SK-N-SH (cell line): Measurements from ENCODE around the gene SLC12A7. TPM values are rescaled to one million over a fixed set of nuclear protein-coding genes. Genes with fewer than 3 reads are reported as not detected.

Experiments
- CTCF ChIA-PET: fragments of 300-600, 350-600 bp; formaldehyde crosslinking; extraction: SDS; loops from one replicate; lab custom pipeline; 2021; lab: Yijun Ruan, JAX
- POLR2A ChIA-PET: fragments of 350-600 bp; sonication (Branson Sonifier 250); formaldehyde crosslinking; extraction: SDS; loops from one replicate; lab custom pipeline; 2020; ENCODE audit warnings: antibody characterized with exemption, inconsistent platforms; lab: Yijun Ruan, JAX
- DNase-seq: peaks from one replicate; pipeline ENCODE4 v3.0.0; 2012
- H2AFZ ChIP-seq: fragments of 200-600 bp; sonication (generic); 2 replicates; pipeline ENCODE4 v1.8.1; 2016; ENCODE audit warnings: antibody characterized with exemption, mild to moderate bottlenecking, low read depth
- H3F3A ChIP-seq: fragments of 200-600 bp; sonication (generic); replicated peaks from 2 replicates; pipeline ENCODE3; 2016; ENCODE audit warnings: antibody characterized with exemption, mild to moderate bottlenecking; ENCODE audit not compliant: insufficient read depth
- H3K27ac ChIP-seq, 2 experiments: fragments of 200-500 bp in 1 of 2; fragments of 200-600 bp in 1 of 2; sonication (Bioruptor generic) in 1 of 2; sonication (generic), shearing (Covaris generic) in 1 of 2; 2 replicates each; pipeline versions ENCODE4 v1.5.1 to v1.6.1; 2014 to 2016; ENCODE audit warnings: low read depth in 2 of 2, inconsistent platforms in 1 of 2, low read length in 1 of 2, mild to moderate bottlenecking in 1 of 2, mixed read lengths in 1 of 2
- H3K27me3 ChIP-seq: fragments of 200-600 bp; sonication (generic), shearing (Covaris generic); 2 replicates; pipeline ENCODE4 v1.6.1; 2016; ENCODE audit warnings: mixed run types; ENCODE audit not compliant: insufficient read depth
- H3K36me3 ChIP-seq, 2 experiments: fragments of 200-500 bp in 1 of 2; fragments of 200-600 bp in 1 of 2; sonication (Bioruptor generic) in 1 of 2; sonication (generic) in 1 of 2; replicated peaks in 1 of 2; 2 replicates each; pipeline versions ENCODE3 to v1.5.1; 2014 to 2016; ENCODE audit warnings: low read length in 1 of 2, mild to moderate bottlenecking in 1 of 2; ENCODE audit not compliant: insufficient read depth in 2 of 2, control insufficient read depth in 1 of 2
- H3K4me1 ChIP-seq, 2 experiments: fragments of 200-500 bp in 1 of 2; fragments of 200-600 bp in 1 of 2; sonication (Bioruptor generic) in 1 of 2; sonication (generic), shearing (Covaris generic) in 1 of 2; 2 replicates each; pipeline versions ENCODE4 v1.5.1 to v1.6.1; 2014 to 2016; ENCODE audit warnings: low read depth in 1 of 2, low read length in 1 of 2, mixed run types in 1 of 2; ENCODE audit not compliant: insufficient read depth in 2 of 2, control insufficient read depth in 1 of 2
- H3K4me2 ChIP-seq: fragments of 200-600 bp; sonication (generic), shearing (Covaris generic); 2 replicates; pipeline ENCODE4 v1.6.1; 2017; ENCODE audit warnings: mixed run types
- H3K4me3 ChIP-seq, 2 experiments: fragments of 200-500 bp in 1 of 2; fragments of 200-600 bp in 1 of 2; sonication (Bioruptor generic) in 1 of 2; sonication (generic), shearing (Covaris generic) in 1 of 2; 2 replicates each; pipeline versions ENCODE4 v1.5.1 to v1.8.1; 2014 to 2016; ENCODE audit warnings: low read depth in 2 of 2, inconsistent platforms in 1 of 2, low read length in 1 of 2, mild to moderate bottlenecking in 1 of 2, mixed read lengths in 1 of 2, moderate library complexity in 1 of 2
- H3K79me2 ChIP-seq: fragments of 200-600 bp; sonication (generic); 2 replicates; pipeline ENCODE4 v1.8.1; 2017; ENCODE audit warnings: mild to moderate bottlenecking; ENCODE audit not compliant: insufficient read depth
- H3K9ac ChIP-seq: fragments of 200-600 bp; sonication (generic); 2 replicates; pipeline ENCODE4 v1.6.1; 2017; ENCODE audit warnings: mixed run types
- H3K9me2 ChIP-seq: fragments of 200-600 bp; sonication (generic); 2 replicates; pipeline ENCODE4 v1.6.1; 2017; ENCODE audit warnings: mixed run types
- H3K9me3 ChIP-seq: fragments of 200-600 bp; sonication (generic); 2 replicates; pipeline ENCODE4 v1.6.1; 2017; ENCODE audit warnings: mixed run types, mild to moderate bottlenecking, moderate library complexity
- H4K20me1 ChIP-seq: fragments of 200-600 bp; sonication (generic); 2 replicates; pipeline ENCODE4 v1.6.1; 2017; ENCODE audit warnings: mild to moderate bottlenecking, mixed run types; ENCODE audit not compliant: insufficient read depth
- ELF1 ChIP-seq: IDR thresholded peaks from 2 replicates; pipeline ENCODE4 v1.4.0; 2012
- GABPA ChIP-seq: IDR thresholded peaks from 2 replicates; pipeline ENCODE4 v1.4.0; 2012; ENCODE audit warnings: low read depth, mild to moderate bottlenecking
- JUND ChIP-seq: IDR thresholded peaks from 2 replicates; pipeline ENCODE4 v1.4.0; 2012
- MXI1 ChIP-seq: IDR thresholded peaks from 2 replicates; pipeline ENCODE4 v1.6.1; 2012; ENCODE audit warnings: mild to moderate bottlenecking, low read depth, low read length, improper control_type of control experiment
- SMC3 ChIP-seq: IDR thresholded peaks from 2 replicates; pipeline ENCODE4 v1.6.1; 2012; ENCODE audit warnings: low read depth, low read length, improper control_type of control experiment
- YY1 ChIP-seq: IDR thresholded peaks from 2 replicates; pipeline ENCODE4 v1.4.0; 2012; ENCODE audit warnings: low read depth, mild to moderate bottlenecking
- WGBS: methylation state at CpG from one replicate; pipeline ENCODE4 v1.1.6; 2017; ENCODE audit warnings: low lambda C conversion rate; 5-methylcytosine and 5-hydroxymethylcytosine counted together
- polyA plus RNA-seq, 3 experiments: library from polyadenylated mRNA; depleted of rRNA; stranded (reverse); fragments of >200 nt; gene quantifications; 2 replicates each; pipeline ENCODE4 v1.2.3, GENCODE V29; 2012
- TF ChIP-seq, protein P1 (sequence below): IDR thresholded peaks from 2 replicates; pipeline ENCODE4 v1.4.0; 2012; ENCODE audit warnings: low read depth, borderline replicate concordance

The SLC12A7 gene
- polyA plus RNA-seq, 1 of the 3 experiments (the other 2 are of a cell fraction) = 2.6 TPM

DNA sequence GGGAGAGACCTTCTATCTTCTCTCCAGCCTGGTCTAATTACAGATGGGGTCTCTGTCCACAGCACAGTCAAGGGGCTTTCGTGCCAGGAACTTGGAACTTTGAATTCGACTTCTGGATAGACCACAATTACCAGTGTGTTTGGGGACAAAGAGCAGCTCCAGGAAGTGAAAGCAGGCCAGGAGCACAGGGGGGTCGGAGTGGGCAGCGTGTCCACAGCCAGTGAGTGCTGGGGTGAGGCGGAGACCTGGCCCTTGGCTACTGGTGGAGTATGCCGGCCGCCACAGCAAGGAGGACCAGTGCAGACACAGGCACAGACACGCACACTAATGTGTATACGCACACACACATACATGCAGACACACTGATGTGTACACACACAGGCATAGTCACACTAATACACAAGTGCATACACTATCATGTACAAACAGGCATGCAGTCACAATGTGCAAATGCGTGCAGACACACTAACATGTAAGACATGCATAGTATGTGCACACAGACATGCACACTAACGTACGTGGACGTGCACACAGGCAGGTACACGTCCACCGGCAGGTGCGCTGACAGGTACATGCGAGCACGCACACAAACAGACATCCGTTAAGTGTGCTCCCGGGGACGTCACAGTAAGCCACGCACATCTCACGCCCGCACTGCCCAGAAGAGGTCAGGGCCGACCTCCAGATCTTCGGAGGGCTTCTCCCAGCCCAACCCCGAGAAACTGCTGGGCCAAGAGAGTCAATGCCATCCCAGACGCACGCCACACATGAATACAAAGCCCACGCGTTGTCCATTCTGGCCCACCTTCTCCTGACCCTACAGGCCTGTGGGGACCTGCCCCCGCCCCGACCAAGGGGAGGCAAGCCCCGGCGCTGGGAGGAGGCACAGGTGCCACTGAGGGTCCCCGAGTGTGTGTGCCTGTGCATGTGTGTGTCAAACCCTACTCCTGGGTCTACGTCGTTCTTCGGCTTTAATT is 56.8 kb downstream of the SLC12A7 start:
- H3K4me3 ChIP-seq = no peak overlapping the region
- H3K27me3 ChIP-seq = no peaks in the 10 kb centered on the region
- ChIA-PET CTCF (no interaction called here), POLR2A (no interaction called here)
- H4K20me1 ChIP-seq = no peaks in the 10 kb centered on the region
- H3K79me2 ChIP-seq = no peaks in the 10 kb centered on the region
- no peaks in the 10 kb centered on the region for H3K9me2 ChIP-seq
- no peaks in the 10 kb centered on the region for H3K9me3 ChIP-seq
- TF ChIP-seq JUND (no peak), YY1 (no peak), SMC3 (no peak)
- 83% methylated on average over 33 of the region's 39 CpGs for WGBS
- DNase-seq = peak; percentile 32
- H2AFZ ChIP-seq = no peak overlapping the region
- H3K4me1 ChIP-seq = peaks cover 0 to 3% of the 10 kb centered on the region in 2 experiments; a peak in 1 of 4 replicates
- H3K4me2 ChIP-seq = no peak overlapping the region
- H3F3A ChIP-seq = no peaks in the 10 kb centered on the region
- H3K36me3 ChIP-seq = no peaks in the 10 kb centered on the region
- no peak overlapping the region for H3K27ac ChIP-seq
- no peak overlapping the region for H3K9ac ChIP-seq

DNA sequence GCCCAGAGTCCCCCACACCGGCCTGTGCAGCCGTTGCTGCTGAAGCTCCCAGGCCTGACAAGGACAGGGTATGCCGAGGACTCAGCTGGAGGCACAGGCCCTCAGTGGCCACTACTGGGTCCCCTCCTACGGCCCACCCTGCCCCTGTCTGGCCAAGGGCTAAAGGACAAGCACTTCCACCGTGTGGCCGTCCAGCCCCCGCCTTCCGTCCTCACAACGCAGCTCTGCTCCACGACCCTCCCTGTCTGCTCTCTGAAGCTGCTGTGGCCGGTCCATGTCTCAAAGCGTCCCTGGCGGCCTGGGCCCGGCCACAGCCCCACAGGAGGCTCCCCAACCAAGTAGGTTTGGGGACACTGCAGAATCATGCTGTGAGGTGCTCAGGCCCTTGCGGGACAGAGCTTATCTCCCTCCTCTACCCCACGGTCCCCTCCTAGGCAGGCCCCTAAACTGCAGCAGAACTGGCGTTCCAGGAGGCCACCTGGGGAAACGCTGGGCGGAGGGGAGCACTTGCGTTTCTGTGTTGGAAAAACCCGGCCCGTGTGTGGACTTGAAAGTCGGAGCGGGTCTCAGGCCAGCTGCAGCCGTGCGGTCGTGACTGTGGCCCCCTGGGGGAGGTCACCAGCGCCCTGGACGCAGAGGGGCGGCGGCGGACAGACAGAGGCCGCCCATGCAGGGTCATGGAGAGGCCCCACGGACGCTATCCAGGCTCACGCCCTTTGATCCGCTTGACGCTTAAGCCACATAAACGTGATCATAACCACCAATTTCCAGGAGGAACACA is 57.7 kb downstream of the SLC12A7 start:
- peak; percentile 27 for DNase-seq
- 86% methylated on average over 28 of the region's 39 CpGs for WGBS
- no peak overlapping the region for H3K4me2 ChIP-seq
- no peak overlapping the region for H2AFZ ChIP-seq
- H3K27ac ChIP-seq = no peak overlapping the region
- TF ChIP-seq MXI1 (no peak), ELF1 (no peak), GABPA (no peak), SMC3 (no peak)
- TF ChIP-seq, protein P1, sequence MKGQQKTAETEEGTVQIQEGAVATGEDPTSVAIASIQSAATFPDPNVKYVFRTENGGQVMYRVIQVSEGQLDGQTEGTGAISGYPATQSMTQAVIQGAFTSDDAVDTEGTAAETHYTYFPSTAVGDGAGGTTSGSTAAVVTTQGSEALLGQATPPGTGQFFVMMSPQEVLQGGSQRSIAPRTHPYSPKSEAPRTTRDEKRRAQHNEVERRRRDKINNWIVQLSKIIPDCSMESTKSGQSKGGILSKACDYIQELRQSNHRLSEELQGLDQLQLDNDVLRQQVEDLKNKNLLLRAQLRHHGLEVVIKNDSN = no peak
- ChIA-PET CTCF (interaction anchor here (0.6 to 2.3 kb wide), 4 partner anchors 86 to 120 kb away, joined by 3 to 14 read pairs (median 3); no protein-coding TSS in a partner anchor), POLR2A (no interaction called here)
- peaks cover 0 to 3% of the 10 kb centered on the region in 2 experiments; a peak in 1 of 4 replicates for H3K4me1 ChIP-seq
- no peaks in the 10 kb centered on the region for H3K79me2 ChIP-seq
- no peaks in the 10 kb centered on the region for H3K9me2 ChIP-seq
- H3K9ac ChIP-seq = no peak overlapping the region
- no peaks in the 10 kb centered on the region for H3K27me3 ChIP-seq
- no peak overlapping the region for H3K4me3 ChIP-seq
- H3K9me3 ChIP-seq = no peaks in the 10 kb centered on the region
- H3K36me3 ChIP-seq = no peaks in the 10 kb centered on the region
- H3F3A ChIP-seq = no peaks in the 10 kb centered on the region
- H4K20me1 ChIP-seq = no peaks in the 10 kb centered on the region
